H9 (cell line): ENCODE results near the gene FEM1B. TPM values are rescaled to one million over a fixed set of nuclear protein-coding genes. Genes with fewer than 3 reads are reported as not detected.

Experiments used
- DNase-seq: peaks from one replicate; pipeline ENCODE4 v3.0.0-alpha.2; 2017
- H2AFZ ChIP-seq: one replicate; pipeline ENCODE4 v1.6.1; 2013; ENCODE audit warnings: mild to moderate bottlenecking, low read length, control low read depth, moderate library complexity
- H2AK5ac ChIP-seq: 2 replicates; pipeline ENCODE4 v1.6.1; 2013; ENCODE audit warnings: low read length, control low read depth, mixed read lengths; ENCODE audit not compliant: insufficient read length
- H2BK120ac ChIP-seq: one replicate; pipeline ENCODE4 v1.6.1; 2013; ENCODE audit warnings: low read depth, mild to moderate bottlenecking, low read length, control low read depth, inconsistent platforms; ENCODE audit not compliant: poor library complexity, severe bottlenecking
- H2BK12ac ChIP-seq: 2 replicates; pipeline ENCODE4 v1.6.1; 2013; ENCODE audit warnings: low read length, control low read depth, mixed read lengths, low read depth; ENCODE audit not compliant: insufficient read length
- H2BK15ac ChIP-seq: 2 replicates; pipeline ENCODE4 v1.6.1; 2013; ENCODE audit warnings: low read depth, low read length, control low read depth
- H2BK20ac ChIP-seq: one replicate; pipeline ENCODE4 v1.6.1; 2013; ENCODE audit warnings: low read depth, mild to moderate bottlenecking, low read length, control low read depth, inconsistent platforms; ENCODE audit not compliant: poor library complexity, severe bottlenecking
- H2BK5ac ChIP-seq: 2 replicates; pipeline ENCODE4 v1.6.1; 2013; ENCODE audit warnings: low read length, control low read depth, mixed read lengths; ENCODE audit not compliant: insufficient read length
- H3K14ac ChIP-seq: 2 replicates; pipeline ENCODE4 v1.6.1; 2013; ENCODE audit warnings: low read length, control low read depth; ENCODE audit not compliant: insufficient read depth
- H3K18ac ChIP-seq: 2 replicates; pipeline ENCODE4 v1.6.1; 2013; ENCODE audit warnings: low read depth, mild to moderate bottlenecking, mixed read lengths, low read length, control low read depth; ENCODE audit not compliant: insufficient read length
- H3K23ac ChIP-seq: 2 replicates; pipeline ENCODE4 v1.6.1; 2013; ENCODE audit warnings: low read length, control low read depth, mixed read lengths, low read depth; ENCODE audit not compliant: insufficient read length
- H3K23me2 ChIP-seq: 2 replicates; pipeline ENCODE4 v1.6.1; 2013; ENCODE audit warnings: low read depth, mild to moderate bottlenecking, mixed read lengths, low read length, control low read depth; ENCODE audit not compliant: insufficient read length, poor library complexity, severe bottlenecking
- H3K27ac ChIP-seq: 2 replicates; pipeline ENCODE4 v1.5.1; 2013; ENCODE audit warnings: low read length, control low read depth, mixed read lengths, low read depth; ENCODE audit not compliant: insufficient read length
- H3K27me3 ChIP-seq: 2 replicates; pipeline ENCODE4 v1.6.1; 2013; ENCODE audit warnings: low read length, control low read depth, inconsistent platforms; ENCODE audit not compliant: insufficient read depth
- H3K4ac ChIP-seq: 2 replicates; pipeline ENCODE4 v1.6.1; 2013; ENCODE audit warnings: low read depth, mild to moderate bottlenecking, control low read depth, inconsistent platforms, low read length, moderate library complexity
- H3K4me1 ChIP-seq: 2 replicates; pipeline ENCODE4 v1.6.1; 2013; ENCODE audit warnings: low read length, control low read depth, inconsistent platforms; ENCODE audit not compliant: insufficient read depth
- H3K4me2 ChIP-seq: 2 replicates; pipeline ENCODE4 v1.6.1; 2013; ENCODE audit warnings: low read length, control low read depth, mixed read lengths; ENCODE audit not compliant: insufficient read length, insufficient read depth
- H3K56ac ChIP-seq: 2 replicates; pipeline ENCODE4 v1.6.1; 2013; ENCODE audit warnings: low read depth, mild to moderate bottlenecking, mixed read lengths, low read length, control low read depth; ENCODE audit not compliant: insufficient read length
- H3K79me1 ChIP-seq: 2 replicates; pipeline ENCODE4 v1.6.1; 2013; ENCODE audit warnings: low read depth, mild to moderate bottlenecking, moderate library complexity, low read length, control low read depth, inconsistent platforms; ENCODE audit not compliant: insufficient read depth, poor library complexity, severe bottlenecking
- H3K79me2 ChIP-seq: 2 replicates; pipeline ENCODE4 v1.6.1; 2013; ENCODE audit warnings: low read length, control low read depth, inconsistent platforms; ENCODE audit not compliant: insufficient read depth
- H3K9ac ChIP-seq: 2 replicates; pipeline ENCODE4 v1.6.1; 2013; ENCODE audit warnings: low read length, control low read depth, mixed read lengths; ENCODE audit not compliant: insufficient read length; ENCODE audit errors: extremely low read depth
- H3K9me3 ChIP-seq: one replicate; pipeline ENCODE4 v1.6.1; 2013; ENCODE audit warnings: low read depth, low read length, inconsistent platforms; ENCODE audit not compliant: control insufficient read depth
- H3T11ph ChIP-seq: one replicate; pipeline ENCODE4 v1.6.1; 2013; ENCODE audit warnings: mild to moderate bottlenecking, low read length, control low read depth, inconsistent platforms
- H4K20me1 ChIP-seq: one replicate; pipeline ENCODE4 v1.6.1; 2013; ENCODE audit not compliant: control insufficient read depth, insufficient read length, insufficient read depth
- H4K5ac ChIP-seq: 2 replicates; pipeline ENCODE4 v1.6.1; 2013; ENCODE audit warnings: low read depth, mild to moderate bottlenecking, mixed read lengths, low read length, control low read depth; ENCODE audit not compliant: insufficient read length
- H4K8ac ChIP-seq: replicated peaks from 2 replicates; pipeline ENCODE4 v1.6.1; 2013; ENCODE audit warnings: low read length, control low read depth, mixed read lengths, low read depth; ENCODE audit not compliant: insufficient read length
- H4K91ac ChIP-seq: 2 replicates; pipeline ENCODE4 v1.6.1; 2013; ENCODE audit warnings: low read depth, mild to moderate bottlenecking, moderate library complexity, mixed read lengths, low read length, control low read depth; ENCODE audit not compliant: insufficient read length
- H3K27ac Mint-ChIP-seq, 3 experiments: 2 replicates in 2 of 3; 3 replicates in 1 of 3; pipeline ENCODE4 v1.8.0; 2020 to 2021; ENCODE audit warnings: mixed read lengths in 3 of 3, mild to moderate bottlenecking in 1 of 3, moderate library complexity in 1 of 3
- H3K27me3 Mint-ChIP-seq: 2 replicates; pipeline ENCODE4 v1.8.0; 2021; ENCODE audit warnings: low read depth, mild to moderate bottlenecking, moderate library complexity, mixed read lengths
- H3K36me3 Mint-ChIP-seq, 3 experiments: 2 replicates in 2 of 3; 3 replicates in 1 of 3; pipeline ENCODE4 v1.8.0; 2020 to 2021; ENCODE audit warnings: low read depth in 3 of 3, mixed read lengths in 3 of 3; ENCODE audit not compliant: insufficient read depth in 1 of 3
- H3K4me1 Mint-ChIP-seq, 2 experiments: 2 replicates each; pipeline ENCODE4 v1.8.0; 2020; ENCODE audit warnings: mixed read lengths in 2 of 2
- H3K4me3 Mint-ChIP-seq, 2 experiments: 2 replicates in 1 of 2; 3 replicates in 1 of 2; pipeline ENCODE4 v1.8.0; 2020 to 2021; ENCODE audit warnings: mild to moderate bottlenecking in 2 of 2, mixed read lengths in 2 of 2, moderate library complexity in 1 of 2
- H3K9me3 Mint-ChIP-seq, 2 experiments: 2 replicates in 1 of 2; 3 replicates in 1 of 2; pipeline ENCODE4 v1.8.0; 2020; ENCODE audit warnings: mild to moderate bottlenecking in 2 of 2, mixed read lengths in 2 of 2, moderate library complexity in 1 of 2
- WGBS: extraction: QIAGEN DNeasy Blood & Tissue Kit; methylation state at CpG from one replicate; pipeline ENCODE4 v1.1.7; 2013; ENCODE audit warnings: missing lambda C conversion rate, low lambda C conversion rate, mixed read lengths; ENCODE audit not compliant: insufficient read length; ENCODE audit errors: extremely low coverage; 5-methylcytosine and 5-hydroxymethylcytosine counted together
- total RNA-seq: library from RNA; stranded (reverse); gene quantifications from 2 replicates; pipeline ENCODE4 v1.2.1, GENCODE V29; 2021
- TF ChIP-seq, protein P1 (sequence below): fragments of 200-600 bp; sonication (generic); conservative IDR thresholded peaks from 3 replicates; pipeline ENCODE4 v1.8.0; 2021; ENCODE audit warnings: antibody characterized with exemption, mild to moderate bottlenecking

The FEM1B gene
- total RNA-seq, 1 experiment from 2014 or later = 77.9 TPM

DNA sequence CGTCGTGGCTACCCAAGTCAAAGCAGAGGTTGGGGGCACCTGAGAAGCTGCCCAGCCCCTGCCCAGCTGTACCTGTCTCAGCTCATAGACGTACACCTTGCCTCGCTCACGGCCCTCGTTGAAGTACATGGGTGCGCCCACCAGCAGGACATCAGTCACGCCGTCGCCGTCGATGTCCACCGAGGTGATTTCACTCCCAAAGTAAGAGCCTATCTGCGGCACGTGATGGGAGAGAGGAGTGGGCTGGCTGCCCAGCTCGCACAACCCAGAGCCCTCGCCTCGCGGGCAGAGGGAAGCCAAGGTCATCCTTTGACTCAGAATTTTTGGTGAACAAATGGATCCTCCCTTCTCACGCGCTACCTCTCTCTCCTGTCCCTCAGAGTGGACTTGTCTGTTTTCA is 54.7 kb downstream of the FEM1B start:
- Histone ChIP-seq H3K18ac (no peak overlapping the region), H2BK5ac (no peak overlapping the region), H3K27ac (no peak overlapping the region), H3K79me1 (no peaks in the 10 kb centered on the region), H2BK15ac (no peak overlapping the region), H3K9me3 (no peaks in the 10 kb centered on the region), H4K5ac (no peak overlapping the region), H3K56ac (no peak overlapping the region), H2BK120ac (no peak overlapping the region), H2AFZ (no peak overlapping the region), H4K91ac (no peak overlapping the region), H2AK5ac (no peak overlapping the region), H3K23me2 (no peaks in the 10 kb centered on the region), H3K14ac (no peak overlapping the region), H3K9ac (no peak overlapping the region), H3T11ph (no peak overlapping the region), H2BK12ac (no peak overlapping the region), H3K27me3 (no peaks in the 10 kb centered on the region), H3K4me2 (no peak overlapping the region), H4K20me1 (no peaks in the 10 kb centered on the region), H3K23ac (no peak overlapping the region), H4K8ac (no peak overlapping the region), H2BK20ac (no peak overlapping the region), H3K4me1 (peaks cover 5% of the 10 kb centered on the region; the same call in 1 of the 2 replicates), H3K4ac (no peak overlapping the region), H3K79me2 (no peaks in the 10 kb centered on the region)
- no CpG with 5 or more reads among the region's 21 CpGs for WGBS
- H3K4me1 Mint-ChIP-seq = peaks cover 50 to 73% of the 10 kb centered on the region in 2 experiments
- H3K36me3 Mint-ChIP-seq = no peaks in the 10 kb centered on the region
- TF ChIP-seq, protein P1, sequence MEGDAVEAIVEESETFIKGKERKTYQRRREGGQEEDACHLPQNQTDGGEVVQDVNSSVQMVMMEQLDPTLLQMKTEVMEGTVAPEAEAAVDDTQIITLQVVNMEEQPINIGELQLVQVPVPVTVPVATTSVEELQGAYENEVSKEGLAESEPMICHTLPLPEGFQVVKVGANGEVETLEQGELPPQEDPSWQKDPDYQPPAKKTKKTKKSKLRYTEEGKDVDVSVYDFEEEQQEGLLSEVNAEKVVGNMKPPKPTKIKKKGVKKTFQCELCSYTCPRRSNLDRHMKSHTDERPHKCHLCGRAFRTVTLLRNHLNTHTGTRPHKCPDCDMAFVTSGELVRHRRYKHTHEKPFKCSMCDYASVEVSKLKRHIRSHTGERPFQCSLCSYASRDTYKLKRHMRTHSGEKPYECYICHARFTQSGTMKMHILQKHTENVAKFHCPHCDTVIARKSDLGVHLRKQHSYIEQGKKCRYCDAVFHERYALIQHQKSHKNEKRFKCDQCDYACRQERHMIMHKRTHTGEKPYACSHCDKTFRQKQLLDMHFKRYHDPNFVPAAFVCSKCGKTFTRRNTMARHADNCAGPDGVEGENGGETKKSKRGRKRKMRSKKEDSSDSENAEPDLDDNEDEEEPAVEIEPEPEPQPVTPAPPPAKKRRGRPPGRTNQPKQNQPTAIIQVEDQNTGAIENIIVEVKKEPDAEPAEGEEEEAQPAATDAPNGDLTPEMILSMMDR = no peak
- H3K27ac Mint-ChIP-seq = peak overlapping the region in 1 of 3 experiments; percentile 64; a peak in 1 of 7 replicates
- no peak for DNase-seq
- no peak overlapping the region for H3K4me3 Mint-ChIP-seq
- no peaks in the 10 kb centered on the region; a peak in 2 of 5 replicates for H3K9me3 Mint-ChIP-seq
- peaks cover 13% of the 10 kb centered on the region for H3K27me3 Mint-ChIP-seq
